DOHH2 (cell line): ENCODE data around the gene RBM24.

ENCODE experiments used
- H3F3A ChIP-seq: fragments of 200-600 bp; sonication (generic), shearing (Covaris generic); 2 replicates; pipeline ENCODE4 v1.6.0; 2016; ENCODE audit warnings: antibody characterized with exemption, mild to moderate bottlenecking; ENCODE audit not compliant: control insufficient read depth, insufficient read depth
- H3K27ac ChIP-seq: fragments of 200-600 bp; sonication (generic); 2 replicates; pipeline ENCODE4 v1.5.1; 2014; ENCODE audit warnings: low read depth, mild to moderate bottlenecking, low read length, moderate library complexity
- H3K27me3 ChIP-seq: fragments of 200-600 bp; sonication (generic); 2 replicates; pipeline ENCODE4 v1.6.1; 2014; ENCODE audit warnings: mild to moderate bottlenecking, low read length, mixed read lengths; ENCODE audit not compliant: control insufficient read depth
- H3K36me3 ChIP-seq: fragments of 200-600 bp; sonication (generic); 2 replicates; pipeline ENCODE4 v1.6.1; 2014; ENCODE audit warnings: mild to moderate bottlenecking, low read length, moderate library complexity, mixed read lengths; ENCODE audit not compliant: control insufficient read depth
- H3K4me1 ChIP-seq: fragments of 200-600 bp; sonication (generic); 2 replicates; pipeline ENCODE4 v1.6.1; 2014; ENCODE audit warnings: mild to moderate bottlenecking, low read length, mixed read lengths; ENCODE audit not compliant: control insufficient read depth
- H3K4me2 ChIP-seq: fragments of 200-600 bp; sonication (generic); 2 replicates; pipeline ENCODE4 v1.6.0; 2014; ENCODE audit warnings: mild to moderate bottlenecking, low read length, moderate library complexity
- H3K4me3 ChIP-seq: fragments of 200-600 bp; sonication (generic); 2 replicates; pipeline ENCODE4 v1.5.1; 2014; ENCODE audit warnings: mild to moderate bottlenecking, low read length, mixed read lengths
- H3K79me2 ChIP-seq: fragments of 200-600 bp; sonication (generic); 2 replicates; pipeline ENCODE4 v1.6.1; 2014; ENCODE audit warnings: mild to moderate bottlenecking, low read length, mixed read lengths; ENCODE audit not compliant: control insufficient read depth
- H3K9me2 ChIP-seq: fragments of 200-600 bp; sonication (generic); replicated peaks from 2 replicates; pipeline ENCODE4 v1.6.1; 2014; ENCODE audit warnings: mild to moderate bottlenecking, low read length, mixed read lengths; ENCODE audit not compliant: control insufficient read depth
- H3K9me3 ChIP-seq: fragments of 200-600 bp; sonication (generic); 2 replicates; pipeline ENCODE4 v1.6.1; 2014; ENCODE audit warnings: antibody characterized with exemption, low read length, mixed read lengths; ENCODE audit not compliant: control insufficient read depth, insufficient read depth
- H4K20me1 ChIP-seq: fragments of 200-600 bp; sonication (generic); 2 replicates; pipeline ENCODE4 v1.6.0; 2014; ENCODE audit warnings: low read depth, mild to moderate bottlenecking, antibody characterized with exemption, low read length, moderate library complexity; ENCODE audit not compliant: control insufficient read depth, insufficient read depth
- EZH2phosphoT487 ChIP-seq: fragments of 200-600 bp; sonication (generic); IDR thresholded peaks from 2 replicates; pipeline ENCODE4 v1.6.1; 2017; ENCODE audit warnings: borderline replicate concordance, mild to moderate bottlenecking, antibody characterized with exemption, low read length, moderate library complexity, mixed read lengths
- TF ChIP-seq, protein P1 (sequence below): fragments of 200-600 bp; sonication (generic); IDR thresholded peaks from one replicate; pipeline ENCODE4 v1.5.1; 2014; ENCODE audit warnings: antibody characterized with exemption, mild to moderate bottlenecking, low read depth, low read length; ENCODE audit not compliant: poor library complexity, severe bottlenecking

The RBM24 gene

DNA sequence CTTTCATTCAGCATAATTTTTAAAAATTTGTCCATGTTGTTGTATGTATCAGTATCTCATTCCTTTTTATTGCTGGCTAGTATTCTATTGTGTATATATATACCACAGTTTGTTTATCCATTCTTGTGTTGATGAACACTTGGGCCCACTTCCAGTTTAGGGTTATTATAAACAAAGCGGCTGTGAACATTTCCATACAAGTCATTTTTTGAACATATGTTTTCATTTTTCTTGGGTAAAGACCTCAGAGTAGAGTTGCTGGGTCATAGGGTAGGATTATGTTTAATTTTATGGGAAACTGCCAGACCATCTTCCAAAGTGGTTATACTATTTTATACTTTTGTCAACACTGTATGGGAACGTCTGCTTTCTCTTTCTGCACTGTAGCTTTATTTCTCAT lies 55.3 kb downstream of the RBM24 start:
- Histone ChIP-seq H3K27ac (no peak overlapping the region), H3K36me3 (no peaks in the 10 kb centered on the region), H3K9me3 (no peaks in the 10 kb centered on the region; the same call in 1 of the 2 replicates), H4K20me1 (no peaks in the 10 kb centered on the region), H3K4me1 (no peaks in the 10 kb centered on the region), H3K27me3 (no peaks in the 10 kb centered on the region), H3K79me2 (no peaks in the 10 kb centered on the region), H3K4me3 (no peak overlapping the region), H3F3A (no peaks in the 10 kb centered on the region), H3K9me2 (no peaks in the 10 kb centered on the region), H3K4me2 (no peak overlapping the region)
- TF ChIP-seq EZH2phosphoT487, result no peak
- TF ChIP-seq, protein P1, sequence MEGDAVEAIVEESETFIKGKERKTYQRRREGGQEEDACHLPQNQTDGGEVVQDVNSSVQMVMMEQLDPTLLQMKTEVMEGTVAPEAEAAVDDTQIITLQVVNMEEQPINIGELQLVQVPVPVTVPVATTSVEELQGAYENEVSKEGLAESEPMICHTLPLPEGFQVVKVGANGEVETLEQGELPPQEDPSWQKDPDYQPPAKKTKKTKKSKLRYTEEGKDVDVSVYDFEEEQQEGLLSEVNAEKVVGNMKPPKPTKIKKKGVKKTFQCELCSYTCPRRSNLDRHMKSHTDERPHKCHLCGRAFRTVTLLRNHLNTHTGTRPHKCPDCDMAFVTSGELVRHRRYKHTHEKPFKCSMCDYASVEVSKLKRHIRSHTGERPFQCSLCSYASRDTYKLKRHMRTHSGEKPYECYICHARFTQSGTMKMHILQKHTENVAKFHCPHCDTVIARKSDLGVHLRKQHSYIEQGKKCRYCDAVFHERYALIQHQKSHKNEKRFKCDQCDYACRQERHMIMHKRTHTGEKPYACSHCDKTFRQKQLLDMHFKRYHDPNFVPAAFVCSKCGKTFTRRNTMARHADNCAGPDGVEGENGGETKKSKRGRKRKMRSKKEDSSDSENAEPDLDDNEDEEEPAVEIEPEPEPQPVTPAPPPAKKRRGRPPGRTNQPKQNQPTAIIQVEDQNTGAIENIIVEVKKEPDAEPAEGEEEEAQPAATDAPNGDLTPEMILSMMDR, result no peak

DNA sequence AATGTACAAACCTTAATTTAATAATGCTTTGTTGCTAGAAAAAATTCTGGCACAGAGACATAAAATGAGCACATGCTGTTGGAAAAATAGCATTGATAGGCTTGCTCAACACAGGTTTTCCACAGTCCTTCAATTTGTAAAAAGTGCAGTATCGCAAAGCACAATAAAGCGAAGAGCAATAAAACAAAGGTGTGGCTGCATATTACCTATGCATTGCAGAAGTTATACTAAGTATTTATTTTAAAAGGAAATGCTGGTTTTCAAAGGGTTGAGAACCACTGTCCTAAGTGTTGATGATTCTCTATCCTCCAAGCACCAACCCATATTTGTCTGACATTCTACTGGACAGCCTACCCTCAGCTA lies 58.1 kb downstream of the RBM24 start:
- H3F3A ChIP-seq, result no peaks in the 10 kb centered on the region
- no peak overlapping the region for H3K4me3 ChIP-seq
- H3K36me3 ChIP-seq, result no peaks in the 10 kb centered on the region
- H3K9me3 ChIP-seq, result no peaks in the 10 kb centered on the region; the same call in 1 of the 2 replicates
- no peaks in the 10 kb centered on the region for H3K9me2 ChIP-seq
- no peak overlapping the region for H3K27ac ChIP-seq
- TF ChIP-seq, protein P1, result no peak
- no peak for TF ChIP-seq EZH2phosphoT487
- no peaks in the 10 kb centered on the region for H3K79me2 ChIP-seq
- H3K27me3 ChIP-seq, result no peaks in the 10 kb centered on the region
- H4K20me1 ChIP-seq, result no peaks in the 10 kb centered on the region
- no peaks in the 10 kb centered on the region for H3K4me1 ChIP-seq
- no peak overlapping the region for H3K4me2 ChIP-seq

DNA sequence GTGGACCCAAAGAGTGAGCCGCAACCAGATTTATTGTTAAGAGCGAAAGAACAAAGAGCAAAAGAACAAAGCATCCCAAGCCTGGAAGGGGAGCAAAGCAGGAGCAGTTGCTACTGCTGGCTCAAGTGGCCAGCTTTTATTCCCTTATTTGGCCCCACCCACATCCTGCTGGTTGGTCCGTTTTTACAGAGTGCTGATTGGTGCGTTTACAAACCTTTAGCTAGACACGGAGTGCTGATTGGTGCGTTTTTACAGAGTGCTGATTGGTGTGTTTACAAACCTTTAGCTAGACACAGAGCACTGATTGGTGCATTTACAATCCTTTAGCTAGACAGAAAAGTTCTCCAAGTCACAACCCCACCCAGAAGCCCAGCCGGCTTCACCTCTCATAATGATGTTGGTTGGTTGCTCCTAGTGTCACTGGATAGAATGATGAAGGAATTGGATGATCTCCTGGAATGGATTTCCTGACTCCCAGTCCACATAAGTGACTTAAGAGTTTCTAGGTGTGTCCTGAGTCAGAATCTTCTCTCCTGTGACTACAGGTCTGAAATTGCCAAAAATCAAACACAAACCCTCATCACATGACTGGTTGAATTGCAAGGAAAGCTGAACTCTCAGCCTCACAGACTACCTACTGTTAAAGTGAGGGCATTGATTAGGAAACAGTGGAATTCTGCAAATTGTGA lies 60.1 kb downstream of the RBM24 start:
- no peaks in the 10 kb centered on the region for H3F3A ChIP-seq
- H3K9me3 ChIP-seq, result no peaks in the 10 kb centered on the region; the same call in 1 of the 2 replicates
- no peaks in the 10 kb centered on the region for H3K9me2 ChIP-seq
- no peak overlapping the region for H3K4me3 ChIP-seq
- H3K27ac ChIP-seq, result no peak overlapping the region
- no peaks in the 10 kb centered on the region for H3K4me1 ChIP-seq
- no peaks in the 10 kb centered on the region for H3K79me2 ChIP-seq
- H3K36me3 ChIP-seq, result no peaks in the 10 kb centered on the region
- TF ChIP-seq EZH2phosphoT487, result no peak
- TF ChIP-seq, protein P1, result no peak
- H3K27me3 ChIP-seq, result no peaks in the 10 kb centered on the region
- H4K20me1 ChIP-seq, result no peaks in the 10 kb centered on the region
- no peak overlapping the region for H3K4me2 ChIP-seq
